ENCODE measurements around the gene DPF3.

DPF3 gene

GRCh38 chr14:72644758-72645489, 249.0 kb downstream of the DPF3 start:
- no peak for DNase-seq (ENCODE audit: low read depth)

GRCh38 chr14:72644038-72644437, 249.9 kb downstream of the DPF3 start:
- DNase-seq (ENCODE audit: low read depth), result no peak

GRCh38 chr14:72643317-72643801, 250.5 kb downstream of the DPF3 start:
- DNase-seq (ENCODE audit: low read depth), result peak; percentile 95

GRCh38 chr14:72640911-72641485, 252.9 kb downstream of the DPF3 start:
- no peak for DNase-seq (ENCODE audit: low read depth)

- peak; percentile 73 for DNase-seq (ENCODE audit: low read depth)
Observed at GRCh38 chr14:72638021-72638420, 255.9 kb downstream of the DPF3 start.

- DNase-seq (ENCODE audit: low read depth), result no peak
Observed at GRCh38 chr14:72636871-72637270, 257.0 kb downstream of the DPF3 start.

- DNase-seq (ENCODE audit: low read depth), result no peak
Observed at GRCh38 chr14:72636094-72636493, 257.8 kb downstream of the DPF3 start.

GRCh38 chr14:72634691-72635616, 258.9 kb downstream of the DPF3 start:
- DNase-seq (ENCODE audit: low read depth), result no peak

- DNase-seq (ENCODE audit: low read depth), result no peak
Observed at GRCh38 chr14:72633551-72633950, 260.4 kb downstream of the DPF3 start.

- DNase-seq (ENCODE audit: low read depth), result no peak
Observed at GRCh38 chr14:72632727-72633126, 261.2 kb downstream of the DPF3 start.

- DNase-seq (ENCODE audit: low read depth), result no peak
Observed at GRCh38 chr14:72631401-72631800, 262.5 kb downstream of the DPF3 start.

- DNase-seq (ENCODE audit: low read depth), result no peak
Observed at GRCh38 chr14:72630374-72630773, 263.5 kb downstream of the DPF3 start.

- DNase-seq (ENCODE audit: low read depth), result no peak
Observed at GRCh38 chr14:72629534-72629933, 264.4 kb downstream of the DPF3 start.

- no peak for DNase-seq (ENCODE audit: low read depth)
Observed at GRCh38 chr14:72625689-72626088, 268.2 kb downstream of the DPF3 start.

- no peak for DNase-seq (ENCODE audit: low read depth)
Observed at GRCh38 chr14:72621387-72622065, 272.4 kb downstream of the DPF3 start.

- DNase-seq (ENCODE audit: low read depth), result no peak
Observed at GRCh38 chr14:72619881-72620280, 274.0 kb downstream of the DPF3 start.

GRCh38 chr14:72619111-72619571, 274.8 kb downstream of the DPF3 start:
- no peak for DNase-seq (ENCODE audit: low read depth)

- no peak for DNase-seq (ENCODE audit: low read depth)
Observed at GRCh38 chr14:72618424-72618823, 275.5 kb downstream of the DPF3 start.

- DNase-seq (ENCODE audit: low read depth), result no peak
Observed at GRCh38 chr14:72617391-72618031, 276.4 kb downstream of the DPF3 start.

GRCh38 chr14:72616811-72617210, 277.1 kb downstream of the DPF3 start:
- DNase-seq (ENCODE audit: low read depth), result no peak

- DNase-seq (ENCODE audit: low read depth), result peak; percentile 57
Observed at GRCh38 chr14:72616294-72616693, 277.6 kb downstream of the DPF3 start.

Measured in stromal cell of bone marrow (primary cell).